Measurements from ENCODE around the gene TAS2R60. TPM values are rescaled to one million over a fixed set of nuclear protein-coding genes. Genes with fewer than 3 reads are reported as not detected.

The TAS2R60 gene
- total and polyA plus RNA-seq, 2 of the 4 experiments (the other 2 are of a cell fraction): not detected

- in situ Hi-C loops (cut with MboI; ENCODE audit: low sequenced_read_pairs): no loop called here
- Histone ChIP-seq H3K4me1 (ENCODE audit: control insufficient read depth, insufficient read depth, low read length) (peaks cover 16% of the 10 kb centered on the region), H3K36me3 (ENCODE audit: control insufficient read depth, insufficient read depth, low read length) (no peaks in the 10 kb centered on the region), H4K20me1 (ENCODE audit: insufficient read depth, low read length) (no peaks in the 10 kb centered on the region; the same call in 1 of the 2 replicates), H2BK5ac (ENCODE audit: low read depth, low read length, poor library complexity, severe bottlenecking) (peak overlapping the region; percentile 89), H3K4ac (ENCODE audit: low read depth, low read length) (peak overlapping the region; percentile 80), H3K9me1 (ENCODE audit: insufficient read depth, low read length) (peaks cover 10% of the 10 kb centered on the region), H3K56ac (ENCODE audit: extremely low read depth, insufficient read depth, low read length) (peak overlapping the region; percentile 38), H3K4me2 (ENCODE audit: low read depth, low read length) (peak overlapping the region; percentile 78), H3K23ac (ENCODE audit: low read depth, low read length) (0 out of 2 replicates have a peak overlapping the region, but pooled peaks have one; percentile 70), H4K91ac (ENCODE audit: insufficient read depth, low read depth, low read length) (peak overlapping the region; percentile 62), H2BK120ac (ENCODE audit: low read depth, low read length) (peak overlapping the region; percentile 92), H3K4me3 (ENCODE audit: insufficient read depth, low read depth, low read length) (no peak overlapping the region), H2BK20ac (ENCODE audit: low read depth, low read length) (peak overlapping the region; percentile 77), H3K9ac (ENCODE audit: low read depth, low read length) (no peak overlapping the region), H3K14ac (replicated peaks; ENCODE audit: low read depth, low read length) (peak overlapping the region; percentile 85), H2AFZ (replicated peaks; ENCODE audit: low read length, poor library complexity) (peak overlapping the region; percentile 67), H2AK5ac (ENCODE audit: low read depth, low read length) (peak overlapping the region; percentile 95), H3K9me3 (ENCODE audit: control insufficient read depth, insufficient read depth, low read length) (no peaks in the 10 kb centered on the region; the same call in 1 of the 2 replicates), H3K79me1 (ENCODE audit: low read depth in 1 of 2, low read length in 2 of 2) (no peaks in the 10 kb centered on the region), H3K27me3 (ENCODE audit: control insufficient read depth, insufficient read depth, low read length) (no peaks in the 10 kb centered on the region), H2AK9ac (replicated peaks; ENCODE audit: low read depth, low read length, poor library complexity) (peak overlapping the region; percentile 7), H4K8ac (ENCODE audit: low read depth in 2 of 2, low read length in 2 of 2) (peak overlapping the region; percentile 78 to 79; a peak in 3 of 4 replicates), H3K18ac (ENCODE audit: low read depth, low read length) (peak overlapping the region; percentile 94), H4K5ac (ENCODE audit: low read depth, low read length) (peak overlapping the region; percentile 52; the same call in 1 of the 2 replicates), H2BK15ac (ENCODE audit: low read depth, low read length) (peak overlapping the region; percentile 69), H3K27ac (ENCODE audit: insufficient read depth, low read length) (peak overlapping the region; percentile 81)
- POLR2A ChIA-PET (ENCODE audit: unreplicated experiment): no interaction called here
- ATAC-seq (ENCODE audit: low read depth) (peak; percentile 69), DNase-seq (peak; percentile 67)
- dilution Hi-C loops (cut with HindIII; ENCODE audit: low sequenced_read_pairs, unreplicated experiment): no loop called here
- TF ChIP-seq MAFK (IDR thresholded peaks at IDR 0.05; ENCODE audit: low read depth, low read length): peak; percentile 51
- no peak for TF ChIP-seq USF2 (IDR thresholded peaks at IDR 0.05; ENCODE audit: low read depth, low read length)
- no peak for TF ChIP-seq RCOR1 (IDR thresholded peaks at IDR 0.05; ENCODE audit: insufficient replicate concordance, low read length)
- TF ChIP-seq MAZ (IDR thresholded peaks at IDR 0.05; ENCODE audit: borderline replicate concordance, low read depth, low read length): no peak
- TF ChIP-seq CTCF (conservative IDR thresholded peaks at IDR 0.05; ENCODE audit: low read depth, low read length): no peak
- TF ChIP-seq RFX5 (IDR thresholded peaks at IDR 0.05; ENCODE audit: low read depth, low read length): no peak
- WGBS, 2 experiments (ENCODE audit: extremely low coverage in 2 of 2, insufficient read length in 1 of 2): no CpG with 5 or more reads among the region's 4 CpGs
- BruUV-seq (replicated peaks): no TSS peak
- CTCF ChIA-PET: interaction anchor here (1.4 kb wide), 1 partner anchor 33 kb away, joined by 3 read pairs; no protein-coding TSS in a partner anchor
- intact Hi-C loops (cut with micrococcal nuclease): loop anchor here (2.0 kb wide), 1 partner anchor 26 kb away; no protein-coding TSS in a partner anchor
Observed at GRCh38 chr7:143456992-143457793, 13.9 kb downstream of the TAS2R60 start.

Data from IMR-90 (cell line).